Brain pericyte (primary cell): ENCODE data around the gene NPAT.
"Not testable (repeated sequence)": the region's sequence is repeated elsewhere in the genome, so short reads cannot be mapped to it uniquely, and the experiment has no call there.

Source experiments
- DNase-seq: peaks from one replicate; pipeline ENCODE4 v3.0.0-alpha.2; 2012; ENCODE audit warnings: low read depth, low spot score

Gene NPAT

DNA sequence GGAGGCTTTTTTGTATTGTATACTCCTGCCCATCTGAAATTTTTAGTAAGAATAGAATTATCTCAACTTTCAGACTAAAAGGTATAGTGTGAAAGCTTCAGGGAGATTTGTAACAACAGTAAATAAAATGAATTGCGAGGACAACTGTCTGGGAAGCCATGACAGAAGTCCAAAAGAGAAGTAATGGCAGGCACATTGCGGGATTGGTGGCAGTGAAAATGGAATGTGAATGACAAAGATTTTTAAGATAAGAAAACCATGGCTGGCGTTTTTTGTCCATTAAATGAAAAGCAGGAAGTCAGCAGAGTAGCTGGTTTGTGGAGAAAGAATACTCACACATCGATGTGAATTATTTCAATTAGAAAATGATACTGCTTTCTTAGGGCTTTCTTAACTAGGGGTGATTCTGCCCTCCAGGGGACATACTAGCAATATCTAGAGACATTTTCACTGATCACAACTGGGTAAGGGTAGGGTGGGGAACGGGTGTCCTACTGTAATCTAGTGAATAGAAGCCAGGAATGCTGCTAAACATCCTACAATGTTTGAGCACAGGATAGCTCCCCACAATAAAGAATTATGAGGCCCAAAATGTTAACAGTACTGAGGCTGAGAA, 1.6 kb downstream of the NPAT start:
- no peak for DNase-seq

DNA sequence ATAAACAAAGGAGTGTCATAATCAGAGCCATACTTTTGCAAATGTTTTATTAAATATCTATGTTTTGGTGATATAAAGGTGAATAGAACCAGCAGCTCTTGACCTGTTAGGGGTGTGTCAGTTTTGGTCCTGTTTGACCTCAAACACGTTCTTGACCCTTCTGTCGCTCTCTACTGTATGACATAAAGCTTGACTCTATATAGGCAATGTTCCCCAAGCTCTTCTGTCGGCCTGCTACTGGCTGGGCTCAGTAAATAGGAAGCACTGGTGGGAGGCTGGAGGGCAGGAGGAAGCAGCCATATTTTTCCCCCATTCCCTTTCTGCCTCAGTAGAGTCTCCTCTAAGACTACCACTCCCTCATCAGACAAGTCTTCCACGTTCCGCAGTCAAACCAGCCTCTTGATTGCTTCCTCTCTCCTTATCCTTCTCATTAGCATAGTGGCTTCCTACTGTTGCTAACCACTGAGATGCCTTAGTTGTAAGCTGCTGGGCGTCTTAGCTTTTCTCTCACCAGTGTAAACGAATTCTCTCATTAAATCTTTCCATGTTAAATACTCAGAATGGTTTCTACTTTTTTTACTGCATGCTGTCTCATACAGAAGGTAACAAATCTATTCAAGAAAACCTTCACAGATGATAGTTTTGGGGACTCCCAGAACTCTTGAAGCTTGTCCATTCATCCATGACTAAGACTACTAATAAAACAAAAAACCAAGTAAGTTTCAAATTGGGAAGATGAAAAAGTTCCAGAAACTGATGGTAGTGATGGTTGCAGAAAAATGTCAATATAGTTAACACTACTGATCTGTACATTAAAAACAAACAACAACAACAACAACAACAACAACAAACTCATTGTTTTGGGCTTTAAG, 3.3 kb downstream of the NPAT start:
- DNase-seq: no peak

DNA sequence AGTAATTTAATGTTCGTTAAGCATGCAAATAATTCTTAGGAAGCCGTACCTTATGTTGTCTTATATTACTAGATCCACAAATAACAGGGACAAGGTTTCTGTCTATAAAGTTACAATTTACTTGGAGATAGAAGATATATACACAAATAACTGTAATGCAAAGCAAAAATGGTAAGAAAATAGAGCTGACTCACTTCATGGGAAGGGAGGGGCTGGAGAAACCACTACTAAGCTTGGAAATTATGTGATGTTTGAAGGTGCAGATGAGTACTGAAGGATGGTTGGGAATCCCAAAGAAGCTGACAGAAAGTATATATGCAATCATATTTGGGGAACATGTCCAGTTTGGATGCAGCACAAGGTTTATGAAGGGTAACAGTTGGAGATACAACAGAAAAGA, 4.0 kb downstream of the NPAT start:
- DNase-seq: no peak

DNA sequence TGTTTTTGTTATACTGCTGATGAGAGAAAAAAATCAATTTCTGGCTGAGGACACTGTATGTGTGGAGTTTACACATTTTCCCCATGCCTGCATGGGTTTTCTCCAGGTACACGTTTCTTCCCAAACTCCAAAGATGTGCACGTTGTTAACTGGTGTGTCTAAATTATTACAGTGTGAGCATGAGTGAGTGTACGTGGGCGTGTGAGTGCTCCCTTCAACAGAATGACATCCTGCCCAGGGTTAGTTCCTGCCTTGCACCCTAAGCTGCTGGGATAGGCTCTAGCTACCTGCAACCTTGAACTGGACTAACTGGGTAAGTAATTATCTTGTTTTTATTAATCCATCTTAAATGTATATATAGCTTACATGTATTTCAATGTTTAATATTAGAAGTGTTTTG, 5.5 kb downstream of the NPAT start:
- DNase-seq: no peak

DNA sequence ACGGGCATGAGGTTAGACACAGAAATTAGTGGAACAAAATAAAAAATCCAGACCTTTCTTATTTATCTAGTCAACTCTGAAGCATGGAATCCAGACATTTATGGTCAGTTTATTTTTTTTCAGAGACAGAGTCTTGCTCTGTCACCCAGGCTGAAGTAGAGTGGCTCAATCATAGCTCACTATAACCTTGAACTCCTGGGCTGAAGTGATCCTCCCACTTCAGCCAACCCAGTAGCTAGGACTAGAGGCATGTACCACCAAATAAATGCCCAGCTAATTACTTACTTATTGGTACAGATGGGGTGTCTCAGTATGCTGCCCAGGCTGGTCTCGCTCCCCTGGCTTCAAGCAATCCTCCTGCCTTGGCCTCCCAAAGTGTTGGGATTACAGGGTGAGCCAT, 8.7 kb downstream of the NPAT start:
- no peak for DNase-seq

DNA sequence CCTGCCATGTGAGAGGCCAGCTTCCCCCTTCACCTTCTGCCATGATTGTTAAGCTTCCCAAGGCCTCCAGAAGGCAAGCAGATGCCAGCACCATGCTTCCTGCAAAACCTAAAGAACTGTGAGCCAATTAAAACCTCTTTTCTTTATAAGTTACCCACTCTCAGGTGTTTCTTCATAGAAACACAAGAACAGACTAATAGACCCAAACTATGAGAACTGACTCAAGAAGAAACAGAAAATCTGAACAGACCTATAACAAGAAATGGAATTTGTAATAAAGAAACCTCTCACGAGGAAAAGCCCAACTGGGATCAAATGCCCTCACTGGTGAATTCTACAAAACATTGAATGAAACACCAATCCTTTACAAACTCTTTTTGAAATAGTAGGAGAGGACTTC, 12.0 kb downstream of the NPAT start:
- no peak for DNase-seq

DNA sequence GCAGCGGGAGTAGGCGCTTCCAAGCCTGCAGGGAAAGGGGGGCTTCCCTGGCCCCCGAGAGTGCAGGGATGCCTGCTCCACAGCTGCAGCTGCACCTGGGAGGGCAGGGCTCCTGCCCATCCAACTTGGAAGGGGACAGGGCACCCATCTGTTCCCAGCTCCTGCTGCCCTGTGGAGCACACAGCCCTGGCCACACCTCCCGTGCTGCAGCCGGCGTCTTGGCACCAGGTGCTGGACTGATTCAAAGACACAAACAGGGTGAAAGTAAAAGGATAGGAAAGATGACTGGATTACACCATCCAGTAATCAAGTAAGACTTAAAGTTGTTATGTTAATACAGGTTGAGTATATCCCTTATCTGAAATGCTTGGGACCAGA, 14.8 kb downstream of the NPAT start:
- no peak for DNase-seq

DNA sequence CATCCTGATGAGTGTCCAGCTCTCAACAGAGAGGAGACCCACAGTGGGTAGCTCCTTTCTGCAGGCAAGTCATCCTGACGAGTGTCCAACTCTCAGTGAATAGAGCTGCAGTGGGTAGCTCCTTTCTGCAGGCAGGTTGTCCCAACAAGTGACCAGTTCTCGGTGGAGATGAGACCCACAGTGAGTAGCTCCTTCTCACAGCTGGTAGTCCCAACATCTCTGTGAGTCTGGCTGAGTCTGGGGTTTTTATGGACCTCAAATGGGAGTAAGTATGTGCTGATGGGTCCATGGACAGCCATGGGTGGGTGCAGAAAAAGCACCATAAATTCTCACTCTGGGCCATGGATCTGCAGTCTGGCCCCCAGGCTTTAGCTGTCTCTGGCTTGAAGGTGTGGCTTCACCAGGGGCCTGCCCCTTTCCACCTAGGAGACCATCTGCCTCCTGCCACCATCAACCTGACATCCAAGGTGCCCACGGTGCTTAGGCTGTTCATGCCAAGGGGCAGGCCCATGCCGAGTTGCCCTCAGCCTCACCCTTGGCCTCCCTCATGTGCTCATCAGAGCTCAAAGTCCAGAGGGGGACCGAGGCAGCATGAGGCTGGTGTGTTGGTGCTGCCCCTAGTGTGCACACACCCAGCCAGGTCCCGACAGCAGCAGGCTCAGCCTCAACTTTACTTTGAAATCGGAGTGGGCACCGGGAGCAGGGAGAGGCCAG, 15.3 kb downstream of the NPAT start:
- no peak for DNase-seq

DNA sequence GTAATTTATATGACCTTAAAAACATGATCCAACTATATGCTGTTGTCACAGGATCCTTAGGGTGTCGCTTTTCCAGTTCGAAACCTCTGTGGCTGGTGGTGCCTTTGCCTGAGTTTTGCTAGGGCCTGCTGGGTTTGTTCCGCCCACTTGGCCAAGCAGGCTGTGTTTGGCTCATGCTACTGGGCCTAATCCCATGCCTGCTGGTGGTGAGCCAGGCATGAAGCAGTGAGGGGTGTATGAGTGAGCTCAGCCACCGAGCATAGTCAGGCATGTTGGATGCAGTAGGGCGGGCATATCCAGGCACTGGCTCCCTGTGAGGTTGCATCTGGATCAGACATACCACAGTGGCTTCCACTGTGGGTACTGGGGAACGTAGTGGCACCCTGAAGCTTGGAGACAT, 16.3 kb downstream of the NPAT start:
- no peak for DNase-seq

DNA sequence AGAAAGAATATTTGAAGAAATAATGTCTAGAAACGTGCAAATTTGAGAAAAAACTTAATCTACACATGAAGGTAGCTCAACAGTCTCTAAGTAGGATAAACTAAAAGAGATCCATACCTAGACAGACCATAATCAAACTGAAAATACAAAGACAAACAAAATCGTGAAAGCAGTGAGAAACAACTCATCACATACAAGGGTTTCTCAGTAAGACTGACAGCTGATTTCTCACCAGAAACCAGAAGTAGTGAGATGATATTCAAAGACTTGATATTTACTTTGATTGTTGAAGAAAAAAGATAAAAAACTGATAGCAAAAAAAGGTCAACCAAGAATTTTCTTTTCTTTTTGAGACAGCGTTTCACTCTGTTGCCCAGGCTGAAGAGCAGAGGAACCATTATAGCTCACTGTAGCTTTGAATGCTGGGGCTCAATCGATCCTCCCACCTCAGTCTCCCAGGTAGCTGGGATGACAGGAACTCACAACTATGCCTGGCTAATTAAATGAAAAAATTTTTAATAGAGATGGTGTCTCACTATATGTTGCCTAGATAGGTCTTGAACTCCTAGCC, 17.4 kb downstream of the NPAT start:
- DNase-seq: no peak

DNA sequence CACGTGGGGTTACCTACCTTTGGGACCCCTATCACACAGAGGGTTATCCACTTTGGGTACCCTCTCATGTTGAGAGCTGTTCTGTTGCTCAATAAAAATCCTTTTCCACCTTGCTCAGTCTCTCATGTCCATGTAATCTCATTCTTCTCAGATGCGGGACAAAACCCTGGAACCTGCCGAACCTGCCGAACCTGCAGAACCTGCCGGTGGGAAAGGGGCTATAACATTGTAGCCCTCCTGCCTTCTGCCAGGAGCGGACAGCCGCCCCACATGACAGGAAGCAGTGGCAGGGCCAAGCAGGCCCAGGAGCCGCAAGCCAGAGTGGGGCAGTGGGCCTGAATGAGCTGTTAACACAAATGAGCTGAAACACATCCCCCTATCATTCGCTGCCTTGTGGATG, 18.1 kb downstream of the NPAT start:
- DNase-seq: no peak

DNA sequence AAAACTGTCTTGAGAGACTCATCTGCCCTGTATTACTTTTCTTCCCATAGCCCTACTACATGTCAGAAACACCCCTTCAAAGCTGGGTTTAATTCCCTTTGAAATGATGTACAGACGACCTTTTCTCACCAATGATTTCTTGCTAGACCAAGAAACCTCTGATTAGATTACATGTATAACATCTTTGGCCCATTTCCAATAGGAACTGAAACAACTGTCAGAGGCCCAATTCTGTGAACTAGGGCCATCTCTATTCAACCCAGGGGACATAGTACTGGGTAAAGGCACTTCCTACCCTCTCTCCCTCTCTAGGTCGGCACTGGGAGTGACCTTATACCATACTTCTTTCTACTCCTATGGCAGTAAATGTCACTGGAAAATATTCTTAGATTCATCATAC, 19.4 kb downstream of the NPAT start:
- DNase-seq: no peak

DNA sequence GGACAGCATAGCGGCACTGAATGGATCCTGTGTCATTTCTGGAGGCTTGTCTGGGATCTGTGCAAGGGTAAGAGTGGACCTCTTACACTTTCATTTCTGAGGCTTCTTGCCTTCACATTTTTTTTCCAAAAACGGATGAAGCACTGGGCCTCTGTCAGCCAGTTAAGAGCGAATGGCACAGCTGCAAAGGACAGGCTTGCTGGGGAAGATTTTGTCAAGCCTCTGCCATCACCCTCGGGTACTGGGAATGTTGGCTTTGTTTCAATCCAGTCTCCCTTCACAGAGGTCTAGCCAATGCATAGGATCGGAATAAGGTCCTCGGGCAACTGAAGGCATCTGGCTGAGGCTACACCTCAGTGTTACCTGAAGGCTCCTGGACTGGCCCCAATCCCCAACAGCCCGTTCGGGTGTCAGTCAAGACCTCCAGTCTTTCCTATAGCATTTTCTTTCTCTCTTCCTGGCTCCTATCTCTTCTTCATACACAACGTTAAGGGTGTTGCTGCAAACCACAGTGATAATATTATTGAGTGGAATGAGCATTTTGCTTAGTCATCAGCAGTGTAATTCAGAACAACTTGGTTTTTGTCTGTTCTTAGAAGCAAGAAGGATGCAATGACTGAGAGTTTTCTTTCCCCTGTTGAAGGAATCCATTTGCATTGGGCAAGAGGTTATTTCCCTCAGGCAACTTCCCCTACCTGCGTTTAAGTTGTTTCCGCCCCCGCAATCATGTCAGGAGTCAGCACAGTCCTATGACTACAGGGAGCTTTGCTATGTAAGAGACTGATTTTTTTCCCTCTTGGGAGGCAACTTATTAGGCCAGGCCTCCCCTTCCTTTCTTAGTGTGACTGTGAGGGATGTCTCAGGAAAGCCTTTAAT, 22.8 kb downstream of the NPAT start:
- no peak for DNase-seq

DNA sequence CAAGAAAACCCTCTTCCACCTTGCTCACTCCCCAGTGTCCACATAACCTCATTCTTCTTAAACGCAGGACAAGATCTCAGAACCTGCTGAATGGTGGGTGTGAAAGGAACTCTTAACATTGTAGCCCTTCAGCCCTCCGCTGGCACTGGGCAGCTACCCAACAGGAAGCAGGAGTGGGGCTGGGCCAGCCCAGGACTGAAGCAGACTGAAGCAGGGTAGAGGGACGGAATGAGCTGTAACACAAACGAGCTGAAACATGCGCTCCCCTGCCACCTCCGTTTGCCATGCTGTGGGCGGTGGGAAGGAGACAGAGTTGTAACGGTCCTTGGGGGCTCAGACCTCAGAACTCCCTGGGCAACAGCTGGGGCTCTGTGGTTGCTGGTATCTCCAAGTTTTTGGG, 23.6 kb downstream of the NPAT start:
- no peak for DNase-seq

DNA sequence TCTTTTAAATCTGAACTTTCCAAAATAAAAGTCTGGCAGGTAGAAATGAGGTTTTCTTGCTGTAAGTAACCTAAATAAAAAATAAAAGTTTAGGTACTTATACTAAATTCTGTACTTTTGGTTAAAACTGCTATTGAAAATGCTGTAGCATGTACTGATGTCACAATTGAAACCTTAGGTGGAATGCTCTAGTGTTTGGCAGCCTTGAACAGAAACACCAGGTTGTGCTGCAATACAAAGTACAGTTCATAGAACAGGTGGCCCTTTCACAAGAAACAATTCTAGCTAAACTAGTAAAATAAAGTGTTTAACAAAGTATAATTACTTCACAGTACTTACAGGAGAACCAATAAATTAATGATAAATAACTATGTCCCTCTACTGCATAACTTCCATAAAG, 25.1 kb downstream of the NPAT start:
- no peak for DNase-seq

DNA sequence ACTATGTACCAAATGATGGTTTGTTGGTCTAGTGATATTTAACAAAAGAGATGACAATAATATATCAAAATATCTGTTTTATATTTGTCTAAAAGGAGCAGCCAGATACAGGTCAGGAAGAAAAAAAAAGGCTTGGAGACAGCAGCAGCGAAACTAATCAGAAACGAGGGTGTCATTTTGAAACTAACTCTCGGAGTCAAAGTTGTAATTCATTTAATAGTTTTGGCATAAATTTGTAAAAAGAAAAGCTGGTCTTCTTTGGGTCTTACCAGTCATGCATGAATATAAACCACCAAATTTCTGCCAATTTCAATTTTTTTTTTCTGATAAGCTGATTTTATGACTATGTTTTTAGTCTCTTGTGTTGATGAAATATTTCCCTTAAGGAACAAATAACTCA, 25.5 kb downstream of the NPAT start:
- no peak for DNase-seq

DNA sequence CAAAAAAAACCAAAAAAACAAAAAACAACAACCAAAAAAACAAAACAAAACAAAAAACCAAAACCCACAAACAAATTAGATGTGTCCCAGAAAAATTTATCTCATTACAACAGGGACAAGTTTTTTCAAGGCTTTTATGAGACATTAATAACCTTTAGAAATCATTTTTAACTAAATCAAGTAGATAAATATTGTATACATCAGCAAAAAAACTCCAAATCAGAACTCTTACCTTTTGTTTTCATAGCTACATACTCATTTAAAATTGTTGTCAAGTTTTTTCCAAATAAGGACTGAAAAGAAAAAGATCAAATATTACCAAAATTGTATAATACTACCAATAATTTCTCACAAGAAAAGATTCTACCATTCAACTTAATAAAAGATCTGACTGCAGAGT, 28.7 kb downstream of the NPAT start:
- DNase-seq: no peak

DNA sequence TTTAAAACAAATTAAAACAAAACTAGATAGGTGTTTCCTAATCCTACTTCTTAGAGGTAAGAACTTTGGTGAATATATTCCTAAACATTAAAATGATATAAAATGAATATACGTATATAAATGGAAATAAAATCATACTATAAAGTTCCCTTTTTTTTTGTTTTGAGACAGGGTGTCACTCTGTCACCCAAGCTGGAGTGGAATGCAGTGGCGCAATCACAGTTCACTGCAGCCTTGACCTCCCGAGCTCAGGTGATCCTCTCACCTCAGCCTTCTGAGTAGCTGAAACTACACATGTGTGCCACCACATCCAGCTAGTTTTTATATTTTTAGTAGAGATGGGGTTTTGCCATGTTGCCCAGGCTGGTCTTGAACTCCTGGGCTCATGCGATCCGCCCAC, 44.9 kb downstream of the NPAT start:
- DNase-seq: no peak

DNA sequence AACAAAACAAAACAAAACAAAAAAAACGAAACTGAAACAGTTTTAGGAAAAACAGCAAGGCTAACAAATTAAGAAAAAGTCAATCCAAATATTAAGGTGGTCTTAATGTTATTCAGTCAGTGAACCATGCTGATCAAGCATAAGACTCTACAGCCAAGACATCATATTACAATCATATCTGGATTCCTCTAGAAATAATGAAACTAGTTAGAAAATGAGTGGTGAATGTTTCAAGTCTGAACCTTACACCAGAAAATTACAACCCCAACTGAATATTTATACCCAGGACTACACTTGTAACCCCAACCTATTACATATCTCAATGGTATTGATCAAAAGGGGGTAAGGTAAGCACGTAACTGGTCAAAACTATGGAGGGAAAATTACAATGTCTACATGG, 52.3 kb downstream of the NPAT start:
- DNase-seq: no peak

DNA sequence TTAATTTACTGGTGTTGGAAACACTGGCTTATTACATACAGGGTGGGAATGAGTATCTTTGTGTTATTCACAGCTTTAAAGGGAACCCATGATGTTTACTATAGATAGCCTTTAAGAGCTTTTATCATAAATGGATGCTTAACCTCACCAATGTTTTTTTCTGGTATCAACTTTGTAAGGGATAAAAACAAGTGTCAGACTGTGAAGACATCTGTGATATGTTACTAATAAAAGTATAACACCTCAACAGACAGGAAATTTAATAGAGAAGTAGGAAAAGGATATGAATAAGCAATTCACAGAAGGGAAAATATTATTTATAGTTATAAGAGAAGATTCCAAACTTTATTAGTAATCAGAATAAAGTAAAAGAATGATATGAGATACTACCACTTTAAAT, 54.8 kb downstream of the NPAT start:
- no peak for DNase-seq

DNA sequence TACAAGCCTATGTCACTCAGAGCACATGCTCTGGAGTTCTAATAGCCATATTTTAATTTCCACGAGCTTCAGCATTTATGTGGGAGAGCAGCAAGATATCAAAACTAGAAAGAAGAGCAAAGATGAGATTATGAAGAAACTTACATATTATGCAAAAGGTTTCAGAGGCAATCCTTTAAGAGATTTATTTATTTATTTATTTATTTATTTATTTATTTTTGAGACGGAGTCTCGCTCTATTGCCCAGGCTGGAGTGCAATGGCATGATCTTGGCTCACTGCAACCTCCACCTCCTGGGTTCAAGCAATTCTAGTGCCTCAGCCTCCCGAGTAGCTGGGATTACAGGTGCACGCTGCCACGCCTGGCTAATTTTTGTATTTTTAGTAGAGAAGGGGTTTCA, 59.6 kb downstream of the NPAT start:
- DNase-seq: not testable (repeated sequence)
